ENCODE data around the gene GCSH.
A peak's percentile ranks its signal among the peaks of the same experiment; 100 is the strongest.

Gene GCSH

GRCh38 chr16:81101702-81102101 lies 5.5 kb upstream of the GCSH start:
- no peak for DNase-seq

GRCh38 chr16:81099958-81100357 lies 3.8 kb upstream of the GCSH start:
- no peak for DNase-seq

GRCh38 chr16:81097230-81097629 lies 1.0 kb upstream of the GCSH start:
- no peak for DNase-seq

- DNase-seq, result no peak
These were observed 567 bp upstream of the GCSH start for GRCh38 chr16:81096715-81097208.

GRCh38 chr16:81095653-81095952 lies 592 bp downstream of the GCSH start:
- no peak for DNase-seq

- DNase-seq, result no peak
These were observed 1.4 kb downstream of the GCSH start for GRCh38 chr16:81094771-81095251.

- DNase-seq, result no peak
These were observed 7.4 kb downstream of the GCSH start for GRCh38 chr16:81088836-81089235.

- no peak for DNase-seq
These were observed 15.2 kb downstream of the GCSH start for GRCh38 chr16:81081014-81081413.

GRCh38 chr16:81080233-81080632 lies 16.0 kb downstream of the GCSH start:
- DNase-seq, result no peak

- DNase-seq, result peak; percentile 85 to 88
These were observed 18.9 kb downstream of the GCSH start, which contains the start of gene C16orf46 for GRCh38 chr16:81077076-81077940. TSS of gene C16orf46 (minus strand) at chr16:81077238. CDS start at chr16:81063955, 13,283 bp downstream.

- peak; percentile 73 to 79 for DNase-seq
These were observed 19.6 kb downstream of the GCSH start for GRCh38 chr16:81076566-81077075.

GRCh38 chr16:81073560-81074330 lies 22.4 kb downstream of the GCSH start:
- DNase-seq, result no peak

GRCh38 chr16:81071805-81072204 lies 24.4 kb downstream of the GCSH start:
- no peak for DNase-seq

- no peak for DNase-seq
These were observed 25.2 kb downstream of the GCSH start for GRCh38 chr16:81070979-81071378.

GRCh38 chr16:81069063-81069462 lies 27.1 kb downstream of the GCSH start:
- no peak for DNase-seq

- no peak for DNase-seq
These were observed 29.0 kb downstream of the GCSH start for GRCh38 chr16:81067166-81067565.

GRCh38 chr16:81066681-81067080 lies 29.5 kb downstream of the GCSH start:
- no peak for DNase-seq

GRCh38 chr16:81061871-81062608 lies 34.2 kb downstream of the GCSH start:
- DNase-seq, result no peak

- DNase-seq, result no peak
These were observed 34.9 kb downstream of the GCSH start for GRCh38 chr16:81061307-81061640.

- no peak for DNase-seq
These were observed 35.5 kb downstream of the GCSH start for GRCh38 chr16:81060576-81061306.

- no peak for DNase-seq
These were observed 42.4 kb downstream of the GCSH start for GRCh38 chr16:81053761-81054160.

- DNase-seq, result no peak
These were observed 53.4 kb downstream of the GCSH start for GRCh38 chr16:81042821-81043220.

Data from NCI-H1930 (cell line).